ENCODE data around the gene PDAP1. TPM values are rescaled to one million over a fixed set of nuclear protein-coding genes. Genes with fewer than 3 reads are reported as not detected.
"Not testable (repeated sequence)": the region's sequence is repeated elsewhere in the genome, so short reads cannot be mapped to it uniquely, and the experiment has no call there.

The PDAP1 gene
- total and polyA plus RNA-seq, 9 donors: 64.8 to 155 (median 138) TPM

DNA sequence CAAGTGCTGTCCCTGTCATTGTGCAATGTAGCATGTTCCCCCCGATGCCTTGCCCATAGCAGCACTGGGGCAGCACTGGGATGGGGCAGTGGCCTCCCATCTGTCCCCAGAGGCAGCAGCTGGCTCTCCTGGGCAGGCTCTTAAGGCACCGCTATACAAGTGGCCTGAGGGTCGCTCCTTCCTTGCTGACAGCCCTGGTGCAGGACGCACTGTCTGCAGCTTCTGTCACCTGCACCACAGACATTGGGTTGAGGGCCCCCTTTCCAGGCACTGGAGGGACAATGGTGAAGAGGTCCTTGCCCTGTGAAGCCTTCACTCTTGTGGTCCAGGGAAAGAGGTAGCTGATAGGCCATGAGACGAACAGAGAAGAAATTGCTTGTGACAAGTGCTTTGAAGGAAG is 40.9 kb upstream of the PDAP1 start:
- Histone ChIP-seq H3K4me1 (ENCODE audit: control insufficient read depth, insufficient read depth, low read length) (no peaks in the 10 kb centered on the region), H3K9me3 (replicated peaks; ENCODE audit: control insufficient read depth, low read depth, low read length) (no peaks in the 10 kb centered on the region), H3K27ac (ENCODE audit: low read length) (no peak overlapping the region), H3K4me3 (ENCODE audit: low read length) (no peak overlapping the region), H3K36me3 (ENCODE audit: control insufficient read depth, insufficient read depth, low read length) (peaks cover 87% of the 10 kb centered on the region), H3K27me3 (ENCODE audit: control insufficient read depth, insufficient read depth, low read length) (no peaks in the 10 kb centered on the region)
- DNase-seq: no peak
- WGBS (ENCODE audit: insufficient coverage): 88% methylated on average over 5 of the region's 5 CpGs

DNA sequence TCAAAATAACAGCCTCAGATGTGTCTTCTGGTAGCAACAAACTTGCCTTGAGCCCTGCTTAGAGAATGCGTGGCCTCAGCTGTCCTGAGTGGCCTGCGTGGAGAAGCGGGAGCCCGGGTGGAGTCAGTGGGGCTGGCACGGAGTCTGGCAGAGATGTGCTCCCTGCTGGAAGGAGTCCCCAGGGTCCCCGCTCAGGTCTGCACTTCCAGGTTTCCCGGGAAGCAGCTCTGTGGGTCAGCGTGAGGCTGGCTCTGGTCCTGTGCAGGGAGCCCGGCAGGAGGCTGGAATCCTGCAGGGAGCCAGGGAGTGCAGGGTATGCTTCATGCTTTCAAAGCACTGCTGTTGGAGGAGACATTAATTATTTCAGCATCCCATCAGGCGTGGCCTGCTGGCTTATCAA is 40.5 kb upstream of the PDAP1 start:
- Histone ChIP-seq H3K4me1 (ENCODE audit: control insufficient read depth, insufficient read depth, low read length) (no peaks in the 10 kb centered on the region), H3K27ac (ENCODE audit: low read length) (no peak overlapping the region), H3K4me3 (ENCODE audit: low read length) (no peak overlapping the region), H3K27me3 (ENCODE audit: control insufficient read depth, insufficient read depth, low read length) (no peaks in the 10 kb centered on the region), H3K36me3 (ENCODE audit: control insufficient read depth, insufficient read depth, low read length) (peaks cover 85% of the 10 kb centered on the region), H3K9me3 (replicated peaks; ENCODE audit: control insufficient read depth, low read depth, low read length) (no peaks in the 10 kb centered on the region)
- 89% methylated on average over 9 of the region's 10 CpGs for WGBS (ENCODE audit: insufficient coverage)
- DNase-seq: no peak

DNA sequence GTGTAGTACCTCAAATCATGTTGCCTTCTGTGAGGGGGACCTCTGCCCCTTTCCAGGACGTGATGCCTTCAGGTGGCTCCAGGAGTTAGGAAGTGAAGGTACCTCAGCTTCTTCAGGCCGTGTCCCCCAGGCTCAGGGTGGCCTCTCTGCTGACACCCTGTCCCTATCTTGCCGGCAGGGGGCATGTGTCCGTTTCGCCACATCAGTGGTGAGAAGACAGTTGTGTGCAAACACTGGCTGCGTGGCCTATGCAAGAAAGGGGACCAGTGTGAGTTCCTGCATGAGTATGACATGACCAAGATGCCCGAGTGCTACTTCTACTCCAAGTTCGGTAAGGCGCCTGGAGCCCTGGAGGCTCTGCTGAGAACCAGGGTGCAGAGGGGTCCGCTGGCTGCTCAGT is 39.5 kb upstream of the PDAP1 start:
- no peak overlapping the region for H3K27ac ChIP-seq (ENCODE audit: low read length)

DNA sequence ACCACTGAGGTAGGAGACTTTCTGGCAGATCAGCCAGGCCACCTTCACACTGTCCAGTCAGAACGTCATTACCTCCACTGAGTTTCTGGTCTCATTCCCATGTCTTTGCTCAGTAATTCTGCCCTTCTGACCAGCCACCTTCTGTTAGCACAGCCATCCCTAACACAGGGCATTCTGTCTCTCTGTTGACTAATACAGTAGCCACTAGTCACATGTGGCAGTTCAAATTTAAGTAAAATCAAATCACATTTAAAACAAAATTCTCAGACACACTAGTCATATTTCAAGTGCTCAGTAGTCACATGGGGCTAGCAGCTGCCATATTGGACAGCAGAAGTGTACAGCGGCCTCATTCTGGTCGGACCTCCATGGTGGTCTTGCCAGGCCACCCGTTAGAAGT is 37.7 kb upstream of the PDAP1 start:
- WGBS (ENCODE audit: insufficient coverage): 87% methylated on average over 4 of the region's 4 CpGs

More for the DNA sequence above, 39.5 kb upstream of the PDAP1 start:
- Histone ChIP-seq H3K4me1 (ENCODE audit: control insufficient read depth, insufficient read depth, low read length) (no peaks in the 10 kb centered on the region), H3K4me3 (ENCODE audit: low read length) (no peak overlapping the region), H3K36me3 (ENCODE audit: control insufficient read depth, insufficient read depth, low read length) (peaks cover 85% of the 10 kb centered on the region), H3K9me3 (replicated peaks; ENCODE audit: control insufficient read depth, low read depth, low read length) (no peaks in the 10 kb centered on the region), H3K27me3 (ENCODE audit: control insufficient read depth, insufficient read depth, low read length) (no peaks in the 10 kb centered on the region)
- no peak for DNase-seq
- WGBS (ENCODE audit: insufficient coverage): 86% methylated on average over 10 of the region's 10 CpGs

DNA sequence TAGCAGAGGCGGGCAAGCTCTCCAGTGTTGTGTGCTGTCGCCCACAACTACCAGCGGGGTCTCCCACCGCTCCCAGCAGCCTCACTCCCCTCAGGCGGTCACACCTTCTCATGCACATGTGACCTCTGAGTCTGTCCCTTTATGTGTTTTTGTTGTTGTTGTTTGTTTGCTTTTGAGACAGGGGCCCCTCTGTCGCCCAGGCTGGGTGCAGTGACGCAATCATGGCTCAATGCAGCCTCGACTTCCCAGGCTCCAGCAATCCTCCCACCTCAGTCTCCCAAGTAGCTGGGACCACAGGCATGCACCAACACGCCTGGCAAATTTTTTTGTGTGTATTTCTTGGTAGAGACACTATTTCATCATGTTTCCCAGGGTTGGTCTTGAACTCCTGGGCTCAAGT is 31.8 kb upstream of the PDAP1 start:
- no CpG with 5 or more reads among the region's 9 CpGs for WGBS (ENCODE audit: insufficient coverage)
- Histone ChIP-seq H3K36me3 (ENCODE audit: control insufficient read depth, insufficient read depth, low read length) (peaks cover 22% of the 10 kb centered on the region), H3K9me3 (replicated peaks; ENCODE audit: control insufficient read depth, low read depth, low read length) (no peaks in the 10 kb centered on the region), H3K27ac (ENCODE audit: low read length) (no peak overlapping the region), H3K4me1 (ENCODE audit: control insufficient read depth, insufficient read depth, low read length) (peaks cover 31% of the 10 kb centered on the region), H3K27me3 (ENCODE audit: control insufficient read depth, insufficient read depth, low read length) (no peaks in the 10 kb centered on the region), H3K4me3 (ENCODE audit: low read length) (peak overlapping the region; percentile 100)
- DNase-seq: no peak

More for the DNA sequence above, 37.7 kb upstream of the PDAP1 start:
- Histone ChIP-seq H3K27ac (ENCODE audit: low read length) (no peak overlapping the region), H3K4me3 (ENCODE audit: low read length) (no peak overlapping the region), H3K27me3 (ENCODE audit: control insufficient read depth, insufficient read depth, low read length) (no peaks in the 10 kb centered on the region), H3K9me3 (replicated peaks; ENCODE audit: control insufficient read depth, low read depth, low read length) (no peaks in the 10 kb centered on the region), H3K4me1 (ENCODE audit: control insufficient read depth, insufficient read depth, low read length) (peaks cover 11% of the 10 kb centered on the region), H3K36me3 (ENCODE audit: control insufficient read depth, insufficient read depth, low read length) (peaks cover 71% of the 10 kb centered on the region)
- DNase-seq: no peak

DNA sequence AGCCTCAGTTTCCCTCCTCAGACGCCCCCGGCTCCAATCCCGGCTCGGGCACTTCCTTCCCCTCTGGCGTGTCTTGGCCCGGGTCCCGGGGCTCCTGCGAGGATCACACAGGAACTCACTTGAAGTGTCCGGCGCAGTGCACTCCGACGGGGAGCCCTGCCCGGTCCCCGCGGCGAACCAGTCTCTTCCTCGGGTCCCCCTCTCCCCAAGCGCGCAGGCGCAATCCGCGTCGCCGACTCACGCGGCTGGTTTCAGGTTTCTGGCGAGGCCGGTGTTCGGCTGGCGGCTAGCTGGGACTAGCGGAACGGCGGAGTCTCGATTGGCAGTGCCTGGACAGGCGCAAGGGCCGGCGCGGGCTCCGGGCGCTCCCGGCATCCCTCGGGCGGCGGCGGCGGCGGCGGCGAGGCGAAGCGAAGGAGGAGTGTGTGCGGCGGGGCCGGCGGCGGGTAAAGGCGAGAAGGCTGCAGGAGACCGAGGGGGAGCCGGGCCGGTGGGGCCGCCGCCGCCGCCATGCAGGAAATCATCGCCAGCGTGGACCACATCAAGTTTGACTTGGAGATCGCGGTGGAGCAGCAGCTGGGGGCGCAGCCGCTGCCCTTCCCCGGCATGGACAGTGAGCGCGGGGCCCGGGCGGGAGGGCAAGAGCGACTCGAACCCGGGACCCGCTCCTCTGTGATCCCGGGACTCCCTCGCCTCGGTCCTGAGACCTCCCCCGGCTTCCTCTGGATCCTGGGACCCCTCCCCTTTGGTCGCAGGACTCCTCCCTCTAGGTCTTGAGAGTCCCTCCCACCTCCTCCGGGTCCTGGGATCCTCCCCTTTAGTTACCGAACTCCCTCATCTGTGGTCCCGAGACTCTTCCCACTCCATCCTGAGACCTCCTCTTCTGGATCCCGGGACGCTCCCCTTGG is 30.4 kb upstream of the PDAP1 start, which contains the start of the genes CPSF4 and PTCD1:
Gene CPSF4, plus strand, starts transcription at position 371 of the 908 bp plus-strand sequence. Its CDS starts 140 bp downstream, at position 511.
Gene PTCD1, minus strand, starts transcription at position 226 of the 908 bp plus-strand sequence. CDS start 3,556 bp downstream, outside the sequence.
- peaks cover 20% of the 10 kb centered on the region for H3K36me3 ChIP-seq (ENCODE audit: control insufficient read depth, insufficient read depth, low read length)
- H3K27ac ChIP-seq (ENCODE audit: low read length): peak within 1 kb of the TSS; percentile 92
- no peaks in the 10 kb centered on the region for H3K27me3 ChIP-seq (ENCODE audit: control insufficient read depth, insufficient read depth, low read length)
- DNase-seq: peak; percentile 98
- H3K9me3 ChIP-seq (replicated peaks; ENCODE audit: control insufficient read depth, low read depth, low read length): no peaks in the 10 kb centered on the region
- WGBS (ENCODE audit: insufficient coverage): under 1% methylated on average over 89 of the region's 89 CpGs
- peaks cover 31% of the 10 kb centered on the region for H3K4me1 ChIP-seq (ENCODE audit: control insufficient read depth, insufficient read depth, low read length)
- H3K4me3 ChIP-seq (ENCODE audit: low read length): peak within 1 kb of the TSS; percentile 100

DNA sequence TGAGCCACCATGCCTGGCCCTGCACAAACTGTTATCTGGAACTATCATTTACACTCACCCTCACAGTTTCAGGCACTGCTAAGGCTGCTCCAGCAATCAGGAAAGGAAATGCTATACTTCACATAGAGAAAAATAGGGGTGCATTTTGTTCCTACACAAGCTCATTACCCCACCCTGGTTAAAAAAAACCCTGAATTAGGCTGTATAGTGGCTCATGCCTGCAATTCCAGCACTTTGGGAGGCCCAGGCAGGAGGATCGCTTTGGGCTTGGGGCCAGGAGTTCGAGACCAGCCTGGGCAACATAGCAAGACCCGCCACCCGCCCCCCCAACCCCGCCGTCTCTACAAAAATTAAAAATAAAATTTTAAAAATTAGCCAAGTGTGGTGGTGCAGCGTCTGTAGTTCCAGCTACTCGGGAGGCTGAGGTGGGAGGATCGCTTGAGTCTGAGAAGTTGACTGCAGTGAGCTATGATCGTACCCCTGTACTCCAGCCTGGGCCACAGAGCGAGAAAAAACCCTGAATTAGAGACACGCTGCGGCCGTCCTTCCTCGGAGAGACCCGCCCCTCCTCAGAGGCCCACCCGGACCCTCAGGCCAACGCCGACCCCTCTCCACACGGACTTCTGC is 29.7 kb upstream of the PDAP1 start:
- peak overlapping the region; percentile 75 for H3K27ac ChIP-seq (ENCODE audit: low read length)
- 0% methylated on average over 9 of the region's 20 CpGs for WGBS (ENCODE audit: insufficient coverage)
- H3K36me3 ChIP-seq (ENCODE audit: control insufficient read depth, insufficient read depth, low read length): peaks cover 18% of the 10 kb centered on the region

DNA sequence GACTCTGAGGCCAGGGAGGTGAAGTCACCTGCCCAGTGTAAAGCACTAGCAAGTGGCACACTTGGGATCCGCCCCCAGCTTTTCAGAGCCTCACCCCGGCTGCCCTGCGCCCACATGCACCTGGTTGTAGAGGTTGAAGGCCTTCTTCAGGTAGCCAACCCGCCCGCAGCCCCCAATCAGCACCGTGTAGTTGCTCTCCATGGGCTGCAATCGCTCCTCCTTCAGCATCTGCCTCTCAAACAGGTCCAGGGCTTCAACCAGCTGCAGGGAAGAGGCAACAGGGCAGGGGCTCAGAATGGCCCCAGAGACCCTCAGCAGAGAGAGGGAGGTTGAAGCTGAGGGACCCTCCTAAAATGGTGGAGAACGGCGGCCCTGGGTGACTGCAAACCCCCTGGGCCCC is 24.8 kb upstream of the PDAP1 start:
- 92% methylated on average over 7 of the region's 9 CpGs for WGBS (ENCODE audit: insufficient coverage)
- H3K9me3 ChIP-seq (replicated peaks; ENCODE audit: control insufficient read depth, low read depth, low read length): no peaks in the 10 kb centered on the region
- DNase-seq: no peak
- no peaks in the 10 kb centered on the region for H3K27me3 ChIP-seq (ENCODE audit: control insufficient read depth, insufficient read depth, low read length)
- peaks cover 6% of the 10 kb centered on the region for H3K4me1 ChIP-seq (ENCODE audit: control insufficient read depth, insufficient read depth, low read length)
- H3K27ac ChIP-seq (ENCODE audit: low read length): no peak overlapping the region
- no peak overlapping the region for H3K4me3 ChIP-seq (ENCODE audit: low read length)
- H3K36me3 ChIP-seq (ENCODE audit: control insufficient read depth, insufficient read depth, low read length): peaks cover 53% of the 10 kb centered on the region

More for the DNA sequence above, 29.7 kb upstream of the PDAP1 start:
- H3K4me3 ChIP-seq (ENCODE audit: low read length): peak overlapping the region; percentile 100
- H3K9me3 ChIP-seq (replicated peaks; ENCODE audit: control insufficient read depth, low read depth, low read length): no peaks in the 10 kb centered on the region
- no peaks in the 10 kb centered on the region for H3K27me3 ChIP-seq (ENCODE audit: control insufficient read depth, insufficient read depth, low read length)
- peaks cover 31% of the 10 kb centered on the region for H3K4me1 ChIP-seq (ENCODE audit: control insufficient read depth, insufficient read depth, low read length)
- no peak for DNase-seq

DNA sequence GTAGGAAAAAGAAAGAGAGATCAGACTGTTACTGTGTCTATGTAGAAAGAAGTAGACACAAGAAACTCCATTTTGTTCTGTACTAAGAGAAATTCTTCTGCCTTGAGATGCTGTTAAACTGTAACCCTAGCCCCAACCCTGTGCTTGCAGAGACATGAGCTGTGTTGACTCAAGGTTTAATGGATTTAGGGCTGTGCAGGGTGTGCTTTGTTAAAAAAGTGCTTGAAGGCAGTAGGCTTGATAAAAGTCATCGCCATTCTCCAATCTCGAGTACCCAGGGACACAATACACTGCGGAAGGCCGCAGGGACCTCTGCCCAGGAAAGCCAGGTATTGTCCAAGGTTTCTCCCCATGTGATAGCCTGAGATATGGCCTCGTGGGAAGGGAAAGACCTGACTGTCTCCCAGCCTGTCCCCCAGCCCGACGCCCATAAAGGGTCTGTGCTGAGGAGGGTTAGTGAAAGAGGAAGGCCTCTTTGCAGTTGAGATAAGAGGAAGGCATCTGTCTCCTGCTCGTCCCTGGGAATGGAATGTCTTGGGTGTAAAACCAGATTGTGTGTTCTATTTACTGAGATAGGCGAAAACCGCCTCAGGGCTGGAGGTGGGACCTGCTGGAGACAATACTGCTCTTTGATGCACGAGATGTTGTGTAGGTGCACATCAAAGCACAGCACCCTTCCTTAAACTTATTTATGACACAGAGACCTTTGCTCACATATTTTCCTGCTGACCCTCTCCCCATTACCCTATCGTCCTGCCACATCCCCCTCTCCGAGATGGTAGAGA is 23.6 kb upstream of the PDAP1 start:
- H3K27ac ChIP-seq (ENCODE audit: low read length); H3K27me3 ChIP-seq (ENCODE audit: control insufficient read depth, insufficient read depth, low read length); H3K4me3 ChIP-seq (ENCODE audit: low read length); H3K9me3 ChIP-seq (replicated peaks; ENCODE audit: control insufficient read depth, low read depth, low read length); H3K4me1 ChIP-seq (ENCODE audit: control insufficient read depth, insufficient read depth, low read length); DNase-seq: not testable (repeated sequence)
- peaks cover 53% of the 10 kb centered on the region for H3K36me3 ChIP-seq (ENCODE audit: control insufficient read depth, insufficient read depth, low read length)
- 89% methylated on average over 9 of the region's 13 CpGs for WGBS (ENCODE audit: insufficient coverage)

Data from muscle of leg (tissue), 11 donors.